NCI-H2107 treated with DMSO at 0.1 percent for 48 hours (cell line): ENCODE measurements around the gene ABTB2.
"Not testable (repeated sequence)": the region's sequence is repeated elsewhere in the genome, so short reads cannot be mapped to it uniquely, and the experiment has no call there.

Source experiments
- DNase-seq: peaks from one replicate; lab custom pipeline; 2025; ENCODE audit not compliant: unreplicated experiment; lab: John Stamatoyannopoulos, UW

Gene ABTB2

DNA sequence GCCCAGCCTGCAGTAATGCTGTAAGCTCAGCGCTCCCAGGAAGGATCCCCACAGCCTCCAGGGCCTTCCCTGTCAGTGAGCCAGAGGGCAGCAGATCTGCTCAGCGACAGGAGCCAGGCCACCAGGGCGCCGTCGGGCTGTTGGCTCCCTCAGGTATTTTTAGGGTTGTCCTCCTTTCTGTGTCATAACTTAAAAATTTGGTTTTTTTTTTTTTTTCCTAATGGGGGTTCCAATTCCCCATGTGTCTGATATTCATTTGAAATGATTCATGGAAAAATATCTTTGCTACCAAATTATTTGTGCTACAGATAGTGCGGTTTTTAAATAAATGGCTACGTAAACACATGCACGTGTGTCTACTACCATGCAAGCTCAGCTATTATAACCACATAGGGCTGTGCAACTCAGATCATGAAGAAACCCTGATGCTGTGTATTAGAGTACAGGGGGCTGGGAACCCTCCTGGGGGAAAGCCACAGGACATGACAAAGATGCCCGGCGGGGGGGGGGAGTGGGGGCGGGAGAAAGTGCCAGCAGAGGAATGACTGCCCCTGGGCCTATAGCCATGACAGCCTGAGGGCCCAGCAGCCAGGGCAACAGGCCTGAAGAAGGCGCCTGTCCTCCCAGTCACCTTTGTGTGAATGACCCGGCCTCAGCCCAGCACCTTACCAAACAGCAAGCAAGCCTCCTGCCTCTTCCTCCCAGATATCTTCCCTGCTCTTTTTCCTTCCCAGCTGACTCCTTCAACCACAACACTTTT lies 163.1 kb downstream of the ABTB2 start:
- no peak for DNase-seq

DNA sequence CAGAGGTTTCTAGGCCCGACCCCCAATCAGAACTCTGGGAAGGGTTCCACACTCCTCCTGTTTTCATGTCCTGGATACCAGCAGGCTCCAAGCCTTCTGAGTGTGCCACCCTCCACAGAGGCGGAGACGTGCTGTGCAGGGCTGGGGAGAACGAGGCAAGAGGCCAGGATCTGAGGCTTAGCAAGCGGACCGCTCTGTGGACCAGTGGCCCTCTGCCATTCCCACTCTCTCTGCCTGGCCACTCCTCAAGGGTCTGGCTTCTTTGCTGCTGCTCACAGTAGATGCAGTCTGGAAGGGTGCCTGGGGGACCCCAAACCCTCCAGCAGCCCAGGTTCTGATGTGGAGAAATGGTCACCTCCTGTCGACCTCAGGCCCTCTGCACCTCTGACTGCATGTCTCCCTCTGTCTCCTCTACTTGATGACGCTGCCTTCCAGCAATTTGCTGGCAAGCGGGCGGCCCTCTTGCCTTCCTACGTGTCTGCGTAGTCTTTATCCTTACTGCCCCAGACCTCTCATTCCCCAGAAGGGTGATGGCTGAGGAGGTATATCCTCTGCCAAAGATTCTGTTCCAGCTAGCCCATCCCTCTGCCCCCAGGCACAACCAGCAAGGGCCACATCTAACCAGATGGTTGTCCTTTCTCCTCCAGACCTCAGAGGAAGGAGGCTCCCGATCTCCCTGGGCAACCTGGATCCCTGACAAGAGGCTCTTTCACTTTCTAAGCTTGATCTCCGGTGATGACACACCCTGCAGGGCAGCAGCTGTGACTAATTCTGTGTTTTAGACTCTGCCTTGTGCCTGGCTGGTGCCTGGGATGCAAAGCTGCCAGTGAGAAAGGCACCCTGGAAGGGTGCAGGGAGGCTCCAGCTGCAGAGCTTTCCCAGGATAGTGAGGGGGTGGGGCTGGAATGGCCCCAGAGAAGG lies 165.1 kb downstream of the ABTB2 start:
- DNase-seq, result peak; percentile 34

- no peak for DNase-seq
These were observed 166.2 kb downstream of the ABTB2 start for GRCh38 chr11:34191578-34191977.

- no peak for DNase-seq
These were observed 167.3 kb downstream of the ABTB2 start for GRCh38 chr11:34190192-34191139.

GRCh38 chr11:34189191-34189590 lies 168.6 kb downstream of the ABTB2 start:
- DNase-seq, result no peak

- no peak for DNase-seq
These were observed 169.6 kb downstream of the ABTB2 start for GRCh38 chr11:34188181-34188580.

GRCh38 chr11:34185926-34186841 lies 171.6 kb downstream of the ABTB2 start:
- DNase-seq, result no peak

DNA sequence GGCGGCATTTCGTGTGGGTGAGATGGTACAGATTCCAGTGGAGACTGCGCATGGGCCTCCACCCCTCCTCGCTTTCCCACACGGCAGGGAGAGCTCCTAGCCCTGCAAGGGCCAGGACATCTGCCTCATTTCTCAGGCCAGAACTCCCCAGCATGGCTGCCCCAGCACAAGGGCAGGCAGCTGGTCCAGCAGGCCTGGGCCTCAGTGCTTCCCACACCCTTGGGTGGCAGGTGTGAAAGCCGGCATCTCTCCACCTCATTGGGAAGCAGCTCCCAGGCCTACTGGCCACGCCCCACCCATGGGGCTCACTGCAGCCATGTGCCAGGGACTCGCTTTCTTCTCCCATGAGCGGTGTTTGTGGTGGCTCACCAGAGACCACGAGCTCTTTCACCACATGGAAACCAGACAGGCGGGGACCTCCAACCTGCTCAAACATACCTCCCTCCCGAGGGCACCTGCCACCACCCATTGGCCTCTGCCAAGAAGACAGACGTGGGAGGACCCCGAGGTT lies 173.2 kb downstream of the ABTB2 start:
- DNase-seq, result no peak

DNA sequence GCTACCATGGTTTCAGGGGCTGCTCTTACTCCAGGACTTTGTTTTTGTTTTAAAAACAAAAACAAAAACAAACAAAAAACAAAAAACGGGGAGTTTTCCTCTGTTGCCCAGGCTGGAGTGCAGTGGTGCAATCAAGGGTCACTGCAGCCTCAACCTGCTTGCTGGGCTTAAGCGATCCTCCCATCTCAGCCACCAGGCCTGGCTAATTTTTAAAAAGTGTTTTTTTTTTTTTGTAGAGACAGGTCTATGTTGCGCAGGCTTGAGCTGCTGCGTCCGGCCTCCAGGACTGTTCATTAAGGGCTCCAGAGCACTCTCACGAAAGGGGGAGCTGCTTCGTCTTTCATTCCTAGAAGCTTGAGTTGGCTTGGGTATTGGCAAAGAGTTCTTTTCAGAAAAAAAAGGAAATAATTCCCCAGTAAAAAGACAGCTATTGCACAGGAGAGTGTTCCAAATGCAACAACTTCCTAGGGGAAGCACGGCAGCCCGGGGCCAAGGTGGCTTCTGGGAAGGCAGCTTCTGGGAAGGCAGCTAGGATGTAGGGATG lies 173.9 kb downstream of the ABTB2 start:
- DNase-seq, result no peak

- DNase-seq, result no peak
These were observed 174.7 kb downstream of the ABTB2 start for GRCh38 chr11:34182921-34183685.

DNA sequence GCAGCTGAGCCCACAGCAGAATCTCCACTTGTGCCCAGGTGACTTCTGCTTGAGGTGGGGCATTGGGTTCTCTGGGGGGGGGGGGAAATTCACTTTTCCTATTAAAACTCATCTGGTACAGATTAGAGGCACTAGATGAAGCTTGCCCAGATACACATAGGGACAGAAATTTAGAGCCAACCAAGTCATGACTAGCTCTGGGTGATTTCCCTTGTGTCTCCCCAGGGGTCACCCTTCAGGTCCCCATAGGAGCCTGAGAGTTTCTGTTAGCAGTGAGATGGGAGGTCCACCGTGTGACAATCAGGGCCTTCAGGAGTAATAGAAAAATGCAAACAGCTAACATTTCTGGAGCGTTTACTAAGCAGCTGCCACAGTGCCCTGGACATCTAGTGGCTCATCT lies 175.4 kb downstream of the ABTB2 start:
- DNase-seq, result no peak

DNA sequence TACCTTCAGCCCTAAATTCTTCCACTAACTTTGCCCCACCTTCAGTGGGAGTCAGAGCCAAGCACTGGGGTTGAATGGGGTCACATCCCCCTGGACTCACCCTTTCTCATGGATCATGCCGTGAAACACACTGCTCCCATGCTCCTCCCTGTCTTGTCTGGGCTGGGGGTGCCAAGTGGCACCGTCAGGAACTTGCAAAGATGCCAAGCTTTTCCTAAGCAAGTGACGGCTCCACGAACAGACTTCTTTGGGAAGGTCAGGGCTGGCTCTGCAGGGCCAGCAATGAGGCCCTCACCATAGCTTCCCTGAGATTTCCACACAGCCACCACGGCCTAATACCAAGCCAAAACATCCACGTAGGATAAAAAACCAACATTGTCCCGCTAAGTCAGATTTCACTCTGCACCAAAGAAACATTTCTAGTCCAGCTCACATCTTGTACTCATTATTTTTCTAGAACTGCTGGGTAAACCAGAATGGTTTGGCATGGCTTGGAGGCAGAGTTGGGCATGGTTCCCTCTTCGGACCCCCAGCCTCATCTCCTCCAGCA lies 175.9 kb downstream of the ABTB2 start:
- DNase-seq, result no peak

GRCh38 chr11:34181251-34181650 lies 176.6 kb downstream of the ABTB2 start:
- no peak for DNase-seq

DNA sequence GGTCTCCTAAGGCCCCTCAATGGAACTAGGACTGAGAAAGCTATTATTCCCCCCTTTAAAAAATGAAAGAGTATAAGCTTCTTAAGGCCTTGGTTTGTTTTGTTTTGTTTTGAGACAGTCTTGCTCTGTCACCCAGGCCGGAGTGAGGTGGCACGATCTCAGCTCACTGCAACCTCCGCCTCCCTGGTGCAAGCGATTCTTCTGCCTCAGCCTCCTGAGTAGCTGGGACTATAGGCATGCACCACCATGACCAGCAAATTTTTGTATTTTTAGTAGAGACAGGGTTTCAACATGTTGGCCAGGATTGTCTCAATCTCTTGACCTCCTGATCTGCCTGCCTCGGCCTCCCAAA lies 177.0 kb downstream of the ABTB2 start:
- not testable (repeated sequence) for DNase-seq

- no peak for DNase-seq
These were observed 177.6 kb downstream of the ABTB2 start for GRCh38 chr11:34180040-34180813.

DNA sequence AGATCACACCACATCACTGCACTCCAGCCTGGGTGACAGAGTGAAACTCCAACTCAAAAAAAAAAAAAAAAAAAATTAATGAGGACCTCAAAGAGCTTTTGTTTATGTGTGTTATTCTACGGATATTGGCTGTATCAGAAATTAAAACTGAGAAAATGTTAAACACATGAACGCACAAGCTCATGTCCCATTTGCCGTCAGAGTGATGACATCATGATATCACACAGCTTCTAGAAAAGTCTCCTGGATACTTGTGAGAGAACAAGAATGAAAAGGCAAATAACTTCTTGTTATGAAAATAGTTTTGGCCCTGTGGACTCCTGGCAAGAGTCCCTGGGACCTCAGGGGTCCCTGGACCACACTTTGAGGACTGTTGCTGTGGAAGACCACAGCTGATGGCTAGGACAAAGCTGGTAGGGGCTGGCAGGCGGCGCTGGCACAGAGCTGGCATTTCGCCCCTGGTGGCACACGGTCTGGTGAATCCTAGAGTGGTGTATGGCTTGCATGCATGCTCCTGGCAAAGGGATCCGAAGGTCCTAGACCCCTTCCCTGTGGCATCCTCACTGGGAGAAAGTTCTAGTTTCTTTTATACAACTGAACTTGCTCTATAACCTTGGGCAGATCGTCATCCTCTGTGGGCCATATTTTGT lies 178.7 kb downstream of the ABTB2 start:
- DNase-seq, result no peak

DNA sequence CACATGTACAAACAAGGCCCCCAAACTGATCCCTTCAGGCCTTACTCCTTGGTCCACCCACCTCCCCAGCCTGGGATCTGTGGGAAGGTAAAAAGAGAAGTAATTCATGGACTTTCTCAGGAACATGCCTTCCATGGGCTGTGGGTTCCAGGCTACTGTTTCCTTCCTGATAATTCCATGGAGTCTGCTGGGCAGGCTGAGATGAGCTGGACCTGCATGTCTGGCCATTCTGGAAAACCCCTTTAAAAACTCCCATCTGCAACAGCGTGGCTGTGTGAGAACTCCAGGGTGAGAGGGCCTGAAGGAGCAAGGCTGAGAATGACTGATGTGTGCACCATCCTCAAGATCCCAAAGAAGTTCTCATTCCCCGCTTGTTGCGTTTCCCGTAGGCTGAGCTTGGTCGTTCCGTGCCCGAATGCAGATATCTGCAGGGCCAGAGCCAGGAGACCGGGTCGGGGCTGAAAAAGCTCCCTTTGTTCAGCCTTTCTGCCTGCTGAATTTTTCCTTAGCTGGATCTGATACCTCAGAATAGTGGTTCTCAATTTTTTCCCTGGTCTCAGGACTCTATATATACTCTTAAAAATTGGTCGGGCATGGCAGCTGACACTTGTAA lies 179.5 kb downstream of the ABTB2 start:
- no peak for DNase-seq
